DND-41 (cell line): Measurements from ENCODE around the gene AMER2.

Experiments
- ATAC-seq: fragments of 200-7000 bp; cut with Tn5 transposase; 3 replicates; pipeline ENCODE4 v1.9.1; 2021; ENCODE audit warnings: low read depth; ENCODE audit not compliant: insufficient read depth
- DNase-seq: peaks from one replicate; pipeline ENCODE4 v3.0.0-alpha.2; 2020
- H2AFZ ChIP-seq: 2 replicates; pipeline ENCODE4 v1.6.0; 2012; ENCODE audit warnings: low read depth, low read length
- H3K27ac ChIP-seq: 2 replicates; pipeline ENCODE4 v1.5.1; 2012; ENCODE audit warnings: low read length, inconsistent platforms
- H3K27me3 ChIP-seq: fragments of 200-600 bp; sonication (generic); 2 replicates; pipeline ENCODE4 v1.6.0; 2012; ENCODE audit warnings: low read length, mild to moderate bottlenecking, inconsistent platforms; ENCODE audit not compliant: insufficient read depth, poor library complexity
- H3K36me3 ChIP-seq: 2 replicates; pipeline ENCODE4 v1.5.1; 2012; ENCODE audit warnings: low read length, inconsistent platforms; ENCODE audit not compliant: insufficient read depth
- H3K4me1 ChIP-seq: 2 replicates; pipeline ENCODE4 v1.5.1; 2012; ENCODE audit warnings: mild to moderate bottlenecking, low read length; ENCODE audit not compliant: insufficient read depth
- H3K4me2 ChIP-seq: 2 replicates; pipeline ENCODE4 v1.6.0; 2012; ENCODE audit warnings: mild to moderate bottlenecking, moderate library complexity, low read length, inconsistent platforms; ENCODE audit not compliant: insufficient read depth
- H3K4me3 ChIP-seq, 2 experiments: fragments of 200-600 bp in 1 of 2; shearing (Covaris generic) in 1 of 2; 2 replicates each; pipeline ENCODE4 v1.5.1; 2012 to 2016; ENCODE audit warnings: inconsistent platforms in 2 of 2, low read length in 2 of 2, mild to moderate bottlenecking in 2 of 2, low read depth in 1 of 2, moderate library complexity in 1 of 2
- H3K79me2 ChIP-seq: 2 replicates; pipeline ENCODE4 v1.6.0; 2012; ENCODE audit warnings: low read length, inconsistent platforms; ENCODE audit not compliant: insufficient read depth
- H3K9ac ChIP-seq: 2 replicates; pipeline ENCODE4 v1.6.0; 2012; ENCODE audit warnings: low read depth, mild to moderate bottlenecking, inconsistent platforms, low read length, moderate library complexity
- H3K9me3 ChIP-seq: 2 replicates; pipeline ENCODE4 v1.5.1; 2012; ENCODE audit warnings: low read length, moderate library complexity, mild to moderate bottlenecking, inconsistent platforms; ENCODE audit not compliant: insufficient read depth, severe bottlenecking
- H4K20me1 ChIP-seq: 2 replicates; pipeline ENCODE4 v1.6.0; 2012; ENCODE audit warnings: low read length; ENCODE audit not compliant: insufficient read depth
- CTCF ChIP-seq: IDR thresholded peaks from 2 replicates; pipeline ENCODE4 v1.5.1; 2012; ENCODE audit warnings: borderline replicate concordance, low read length, moderate library complexity, mild to moderate bottlenecking; ENCODE audit not compliant: poor library complexity, severe bottlenecking; ENCODE audit errors: extremely low read depth
- EZH2 ChIP-seq: IDR thresholded peaks from 3 replicates; pipeline ENCODE4 v1.6.1; 2012; ENCODE audit warnings: borderline replicate concordance, low read depth, mild to moderate bottlenecking, moderate library complexity, low read length, inconsistent platforms; ENCODE audit not compliant: severe bottlenecking

The AMER2 gene

GRCh38 chr13:25190256-25190655 lies 18.2 kb upstream of the AMER2 start:
- Histone ChIP-seq H3K9me3 (no peaks in the 10 kb centered on the region), H3K36me3 (no peaks in the 10 kb centered on the region), H4K20me1 (no peaks in the 10 kb centered on the region), H3K4me3 (no peak overlapping the region), H3K9ac (no peak overlapping the region), H2AFZ (no peak overlapping the region), H3K79me2 (no peaks in the 10 kb centered on the region), H3K4me2 (no peak overlapping the region), H3K27me3 (peaks cover 23% of the 10 kb centered on the region), H3K27ac (no peak overlapping the region), H3K4me1 (no peaks in the 10 kb centered on the region)
- DNase-seq, result no peak
- ATAC-seq, result no peak
- TF ChIP-seq EZH2 (no peak), CTCF (no peak)

GRCh38 chr13:25187596-25187995 lies 15.5 kb upstream of the AMER2 start:
- Histone ChIP-seq H3K27ac (no peak overlapping the region), H3K4me3 (no peak overlapping the region)
- no peak for TF ChIP-seq EZH2
- no peak for TF ChIP-seq CTCF

GRCh38 chr13:25186187-25186586 lies 14.1 kb upstream of the AMER2 start:
- peaks cover 18% of the 10 kb centered on the region for H3K27me3 ChIP-seq
- no peaks in the 10 kb centered on the region for H3K9me3 ChIP-seq
- H3K4me3 ChIP-seq, result no peak overlapping the region
- no peak overlapping the region for H3K4me2 ChIP-seq
- no peak overlapping the region for H3K27ac ChIP-seq
- H2AFZ ChIP-seq, result no peak overlapping the region
- H3K4me1 ChIP-seq, result no peaks in the 10 kb centered on the region
- ATAC-seq (no peak; the same call in 2 of the 3 replicates), DNase-seq (no peak)
- no peaks in the 10 kb centered on the region for H3K79me2 ChIP-seq
- no peaks in the 10 kb centered on the region for H4K20me1 ChIP-seq
- no peaks in the 10 kb centered on the region for H3K36me3 ChIP-seq
- TF ChIP-seq EZH2, result no peak
- no peak for TF ChIP-seq CTCF
- H3K9ac ChIP-seq, result no peak overlapping the region

More at GRCh38 chr13:25187596-25187995, 15.5 kb upstream of the AMER2 start:
- no peaks in the 10 kb centered on the region for H4K20me1 ChIP-seq
- no peaks in the 10 kb centered on the region for H3K9me3 ChIP-seq
- no peaks in the 10 kb centered on the region for H3K79me2 ChIP-seq
- DNase-seq (no peak), ATAC-seq (no peak)
- no peaks in the 10 kb centered on the region for H3K36me3 ChIP-seq
- no peak overlapping the region for H3K4me2 ChIP-seq
- H3K27me3 ChIP-seq, result peaks cover 27% of the 10 kb centered on the region
- no peaks in the 10 kb centered on the region for H3K4me1 ChIP-seq
- H2AFZ ChIP-seq, result no peak overlapping the region
- no peak overlapping the region for H3K9ac ChIP-seq

GRCh38 chr13:25181597-25181996 lies 9.5 kb upstream of the AMER2 start:
- ATAC-seq, result no peak
- Histone ChIP-seq H3K79me2 (no peaks in the 10 kb centered on the region), H3K27me3 (peaks cover 16% of the 10 kb centered on the region), H3K36me3 (no peaks in the 10 kb centered on the region), H3K4me2 (no peak overlapping the region), H3K4me3 (no peak overlapping the region), H3K9ac (no peak overlapping the region), H4K20me1 (no peaks in the 10 kb centered on the region), H3K4me1 (no peaks in the 10 kb centered on the region), H2AFZ (no peak overlapping the region), H3K9me3 (no peaks in the 10 kb centered on the region), H3K27ac (no peak overlapping the region)
- DNase-seq, result no peak
- TF ChIP-seq CTCF (no peak), EZH2 (no peak)
